Stimulated activated naive B cell treated with anti-CD40 and anti-IgM and Interleukin-4, amounts not matched to agents 10 μg/mL and 1 μg/mL and 100 μg/mL, for 72 hours (primary cell): ENCODE measurements around the gene SEPHS1.

Source experiments
- ATAC-seq, 2 donors: fragments of 150-1000 bp; cut with Tn5 transposase; replicated peaks; 2 replicates each; pipeline ENCODE4 v1.10.0; 2021; ENCODE audit warnings: moderate library complexity in 1 of 2
- DNase-seq: peaks from one replicate; pipeline ENCODE4 v3.0.0; 2021
- H3K27ac Mint-ChIP-seq: one replicate; pipeline ENCODE4 v1.8.0; 2022; ENCODE audit warnings: mild to moderate bottlenecking, mixed read lengths
- H3K27me3 Mint-ChIP-seq, 2 donors: one replicate each; pipeline ENCODE4 v1.8.0; 2022; ENCODE audit warnings: mixed read lengths in 2 of 2
- H3K36me3 Mint-ChIP-seq, 2 donors: one replicate each; pipeline ENCODE4 v1.8.0; 2022; ENCODE audit warnings: mixed read lengths in 2 of 2, mild to moderate bottlenecking in 1 of 2
- H3K4me1 Mint-ChIP-seq, 2 donors: one replicate each; pipeline ENCODE4 v1.8.0; 2022; ENCODE audit warnings: mixed read lengths in 2 of 2, mild to moderate bottlenecking in 1 of 2
- H3K4me3 Mint-ChIP-seq, 2 donors: one replicate each; pipeline ENCODE4 v1.8.0; 2022; ENCODE audit warnings: mild to moderate bottlenecking in 2 of 2, mixed read lengths in 2 of 2, moderate library complexity in 1 of 2
- H3K9me3 Mint-ChIP-seq, 2 donors: one replicate each; pipeline ENCODE4 v1.8.0; 2022; ENCODE audit warnings: mixed read lengths in 2 of 2, mild to moderate bottlenecking in 1 of 2

SEPHS1 gene

GRCh38 chr10:13376297-13376696 is 28.2 kb upstream of the SEPHS1 start:
- peaks cover 16 to 27% of the 10 kb centered on the region in 2 donors for H3K27me3 Mint-ChIP-seq
- no peak overlapping the region for H3K4me3 Mint-ChIP-seq
- no peak for ATAC-seq

GRCh38 chr10:13375791-13376190 is 27.7 kb upstream of the SEPHS1 start:
- no peaks in the 10 kb centered on the region for H3K36me3 Mint-ChIP-seq
- H3K4me1 Mint-ChIP-seq, result no peaks in the 10 kb centered on the region
- ATAC-seq (no peak), DNase-seq (no peak)
- H3K27ac Mint-ChIP-seq, result no peak overlapping the region
- no peaks in the 10 kb centered on the region for H3K9me3 Mint-ChIP-seq
- peaks cover 12 to 22% of the 10 kb centered on the region in 2 donors for H3K27me3 Mint-ChIP-seq
- H3K4me3 Mint-ChIP-seq, result no peak overlapping the region

More at GRCh38 chr10:13376297-13376696, 28.2 kb upstream of the SEPHS1 start:
- DNase-seq, result no peak
- no peak overlapping the region for H3K27ac Mint-ChIP-seq
- H3K36me3 Mint-ChIP-seq, result no peaks in the 10 kb centered on the region
- H3K9me3 Mint-ChIP-seq, result no peaks in the 10 kb centered on the region
- no peaks in the 10 kb centered on the region for H3K4me1 Mint-ChIP-seq

- DNase-seq (no peak), ATAC-seq (no peak)
- Mint-ChIP-seq H3K4me3 (no peak overlapping the region), H3K27ac (no peak overlapping the region), H3K4me1 (no peaks in the 10 kb centered on the region), H3K36me3 (no peaks in the 10 kb centered on the region), H3K27me3 (peaks cover 11 to 23% of the 10 kb centered on the region in 2 donors), H3K9me3 (no peaks in the 10 kb centered on the region)
Measured at GRCh38 chr10:13373644-13374043, 25.6 kb upstream of the SEPHS1 start.

- Mint-ChIP-seq H3K27me3 (peaks cover 8 to 18% of the 10 kb centered on the region in 2 donors), H3K4me3 (no peak overlapping the region), H3K27ac (no peak overlapping the region), H3K9me3 (no peaks in the 10 kb centered on the region), H3K36me3 (no peaks in the 10 kb centered on the region), H3K4me1 (no peaks in the 10 kb centered on the region)
- no peak for ATAC-seq
- DNase-seq, result no peak
Measured at GRCh38 chr10:13372524-13372923, 24.4 kb upstream of the SEPHS1 start.

- no peaks in the 10 kb centered on the region for H3K36me3 Mint-ChIP-seq
- no peak overlapping the region for H3K27ac Mint-ChIP-seq
- H3K27me3 Mint-ChIP-seq, result peaks cover 8 to 17% of the 10 kb centered on the region in 2 donors
- no peaks in the 10 kb centered on the region for H3K4me1 Mint-ChIP-seq
- DNase-seq (peak; percentile 52), ATAC-seq (peak; percentile 99 to 100)
- no peaks in the 10 kb centered on the region for H3K9me3 Mint-ChIP-seq
- H3K4me3 Mint-ChIP-seq, result no peak overlapping the region
Measured at GRCh38 chr10:13371897-13372470, 23.9 kb upstream of the SEPHS1 start.

GRCh38 chr10:13366891-13367290 is 18.8 kb upstream of the SEPHS1 start:
- Mint-ChIP-seq H3K36me3 (no peaks in the 10 kb centered on the region), H3K27me3 (peaks cover 0 to 11% of the 10 kb centered on the region in 2 donors), H3K27ac (no peak overlapping the region), H3K4me1 (no peaks in the 10 kb centered on the region), H3K9me3 (no peaks in the 10 kb centered on the region), H3K4me3 (no peak overlapping the region)
- DNase-seq (no peak), ATAC-seq (no peak)

- no peak overlapping the region for H3K27ac Mint-ChIP-seq
- H3K27me3 Mint-ChIP-seq, result peaks cover 0 to 11% of the 10 kb centered on the region in 2 donors
- DNase-seq (no peak), ATAC-seq (no peak)
- H3K4me3 Mint-ChIP-seq, result no peak overlapping the region
- H3K4me1 Mint-ChIP-seq, result no peaks in the 10 kb centered on the region
- no peaks in the 10 kb centered on the region for H3K36me3 Mint-ChIP-seq
- no peaks in the 10 kb centered on the region for H3K9me3 Mint-ChIP-seq
Measured at GRCh38 chr10:13365831-13366230, 17.7 kb upstream of the SEPHS1 start.

- H3K4me1 Mint-ChIP-seq, result no peaks in the 10 kb centered on the region
- no peaks in the 10 kb centered on the region for H3K9me3 Mint-ChIP-seq
- no peak for ATAC-seq
- H3K36me3 Mint-ChIP-seq, result no peaks in the 10 kb centered on the region
- no peak overlapping the region for H3K27ac Mint-ChIP-seq
- DNase-seq, result no peak
- no peak overlapping the region for H3K4me3 Mint-ChIP-seq
- H3K27me3 Mint-ChIP-seq, result peaks cover 0 to 11% of the 10 kb centered on the region in 2 donors
Measured at GRCh38 chr10:13365243-13365642, 17.1 kb upstream of the SEPHS1 start.

- Mint-ChIP-seq H3K4me3 (no peak overlapping the region), H3K27me3 (peaks cover 10 to 17% of the 10 kb centered on the region in 2 donors), H3K36me3 (no peaks in the 10 kb centered on the region), H3K4me1 (no peaks in the 10 kb centered on the region), H3K9me3 (no peaks in the 10 kb centered on the region), H3K27ac (no peak overlapping the region)
- ATAC-seq (no peak), DNase-seq (no peak)
Measured at GRCh38 chr10:13360587-13360986, 12.5 kb upstream of the SEPHS1 start.

- Mint-ChIP-seq H3K36me3 (no peaks in the 10 kb centered on the region), H3K4me3 (no peak overlapping the region), H3K27ac (no peak overlapping the region), H3K4me1 (peaks cover 13 to 15% of the 10 kb centered on the region in 2 donors), H3K9me3 (no peaks in the 10 kb centered on the region), H3K27me3 (peaks cover 39 to 41% of the 10 kb centered on the region in 2 donors)
- DNase-seq (no peak), ATAC-seq (no peak)
Measured at GRCh38 chr10:13356392-13356791, 8.3 kb upstream of the SEPHS1 start.

GRCh38 chr10:13354783-13355182 is 6.7 kb upstream of the SEPHS1 start:
- peaks cover 23 to 28% of the 10 kb centered on the region in 2 donors for H3K4me1 Mint-ChIP-seq
- ATAC-seq, result no peak

GRCh38 chr10:13352519-13352918 is 4.4 kb upstream of the SEPHS1 start:
- Mint-ChIP-seq H3K4me3 (peak overlapping the region in 1 of 2 donors; percentile 21), H3K27me3 (peaks cover 39 to 51% of the 10 kb centered on the region in 2 donors), H3K36me3 (no peaks in the 10 kb centered on the region), H3K4me1 (peaks cover 28 to 42% of the 10 kb centered on the region in 2 donors), H3K27ac (no peak overlapping the region), H3K9me3 (no peaks in the 10 kb centered on the region)
- ATAC-seq, result peak; percentile 36 to 48
- DNase-seq, result peak; percentile 31

More at GRCh38 chr10:13354783-13355182, 6.7 kb upstream of the SEPHS1 start:
- H3K36me3 Mint-ChIP-seq, result no peaks in the 10 kb centered on the region
- no peak overlapping the region for H3K27ac Mint-ChIP-seq
- H3K4me3 Mint-ChIP-seq, result no peak overlapping the region
- DNase-seq, result no peak
- H3K27me3 Mint-ChIP-seq, result peaks cover 43 to 54% of the 10 kb centered on the region in 2 donors
- no peaks in the 10 kb centered on the region for H3K9me3 Mint-ChIP-seq

- Mint-ChIP-seq H3K9me3 (no peaks in the 10 kb centered on the region), H3K4me3 (peak overlapping the region in 1 of 2 donors; percentile 65), H3K27me3 (peaks cover 35 to 46% of the 10 kb centered on the region in 2 donors), H3K4me1 (peaks cover 29 to 46% of the 10 kb centered on the region in 2 donors), H3K36me3 (no peaks in the 10 kb centered on the region), H3K27ac (no peak overlapping the region)
- ATAC-seq, result no peak
- no peak for DNase-seq
Measured at GRCh38 chr10:13351340-13351915, 3.3 kb upstream of the SEPHS1 start.

- Mint-ChIP-seq H3K27me3 (peaks cover 32 to 44% of the 10 kb centered on the region in 2 donors), H3K4me1 (peaks cover 39 to 57% of the 10 kb centered on the region in 2 donors), H3K9me3 (no peaks in the 10 kb centered on the region), H3K4me3 (peak overlapping the region; percentile 83 to 89), H3K36me3 (peaks cover 0 to 2% of the 10 kb centered on the region in 2 donors), H3K27ac (peak overlapping the region; percentile 67)
- DNase-seq (peak; percentile 6), ATAC-seq (no peak)
Measured at GRCh38 chr10:13349463-13350274, 1.6 kb upstream of the SEPHS1 start.
